GM19468 (cell line): ENCODE measurements around the gene KAT2A.

Experiments
- ATAC-seq: cut with Tn5 transposase; IDR thresholded peaks from one replicate; pipeline ENCODE4 v1.9.1; 2021; ENCODE audit warnings: mild to moderate bottlenecking, moderate library complexity, moderate number of reproducible peaks; ENCODE audit not compliant: unreplicated experiment; ENCODE audit errors: extremely low read depth

Gene KAT2A

GRCh38 chr17:42097691-42098631, 23.2 kb downstream of the KAT2A start, which contains the start of gene ZNF385C:
ZNF385C (minus strand) TSS chr17:42098473; CDS start chr17:42063056, 35,417 bp downstream.
- no peak for ATAC-seq

GRCh38 chr17:42096360-42097111, 24.6 kb downstream of the KAT2A start:
- no peak for ATAC-seq

- ATAC-seq: no peak
Observed at GRCh38 chr17:42094375-42095069, 26.6 kb downstream of the KAT2A start.

GRCh38 chr17:42092939-42093338, 28.2 kb downstream of the KAT2A start:
- no peak for ATAC-seq

GRCh38 chr17:42090964-42091790, 30.0 kb downstream of the KAT2A start:
- no peak for ATAC-seq

GRCh38 chr17:42088736-42089135, 32.4 kb downstream of the KAT2A start:
- ATAC-seq: no peak

- no peak for ATAC-seq
Observed at GRCh38 chr17:42087736-42088705, 33.1 kb downstream of the KAT2A start.

- ATAC-seq: no peak
Observed at GRCh38 chr17:42087042-42087701, 34.0 kb downstream of the KAT2A start.

- no peak for ATAC-seq
Observed at GRCh38 chr17:42081516-42082129, 39.5 kb downstream of the KAT2A start.

GRCh38 chr17:42079541-42079940, 41.6 kb downstream of the KAT2A start:
- no peak for ATAC-seq

GRCh38 chr17:42078396-42079043, 42.6 kb downstream of the KAT2A start:
- ATAC-seq: no peak

- ATAC-seq: no peak
Observed at GRCh38 chr17:42077755-42078154, 43.4 kb downstream of the KAT2A start.

- ATAC-seq: no peak
Observed at GRCh38 chr17:42076797-42077559, 44.2 kb downstream of the KAT2A start.

GRCh38 chr17:42075789-42076188, 45.4 kb downstream of the KAT2A start:
- ATAC-seq: no peak

- no peak for ATAC-seq
Observed at GRCh38 chr17:42072323-42073187, 48.6 kb downstream of the KAT2A start.
